Tibial nerve (tissue), 3 donors: ENCODE data around the gene TRERF1.

ENCODE experiments used
- POLR2A ChIP-seq, 2 donors: fragments of 450-650 bp; IDR thresholded peaks; one replicate each; pipeline ENCODE4 v1.6.1; 2017; ENCODE audit warnings: antibody characterized with exemption in 2 of 2, mild to moderate bottlenecking in 2 of 2, moderate library complexity in 2 of 2
- TF ChIP-seq, protein P1 (sequence below), 5 experiments: fragments of 200-600 bp in 3 of 5; fragments of 450-650 bp in 2 of 5; sonication (generic) in 3 of 5; IDR thresholded peaks; one replicate each; pipeline ENCODE4 v1.5.1; 2016 to 2019; ENCODE audit warnings: antibody characterized with exemption in 5 of 5, mild to moderate bottlenecking in 3 of 5, moderate library complexity in 2 of 5

DNA sequence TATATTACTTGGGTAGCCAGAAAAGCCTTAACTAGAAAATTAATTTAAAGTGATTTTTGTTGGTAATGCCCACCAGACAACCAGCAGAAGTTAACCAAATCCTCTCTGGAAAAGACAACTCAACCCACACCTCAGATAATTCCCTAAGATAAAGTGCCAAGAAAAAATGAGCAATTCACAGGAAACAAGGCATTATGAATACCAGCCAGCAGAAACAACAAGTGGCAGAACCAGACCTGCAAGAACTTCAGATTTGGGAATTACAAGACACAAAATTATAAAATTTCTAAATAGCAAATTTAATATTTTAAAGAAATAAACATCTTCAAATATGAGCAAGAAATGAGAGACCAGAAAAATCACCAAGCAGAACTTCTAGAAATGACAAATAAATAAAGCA is 154.1 kb downstream of the TRERF1 start:
- TF ChIP-seq, protein P1, sequence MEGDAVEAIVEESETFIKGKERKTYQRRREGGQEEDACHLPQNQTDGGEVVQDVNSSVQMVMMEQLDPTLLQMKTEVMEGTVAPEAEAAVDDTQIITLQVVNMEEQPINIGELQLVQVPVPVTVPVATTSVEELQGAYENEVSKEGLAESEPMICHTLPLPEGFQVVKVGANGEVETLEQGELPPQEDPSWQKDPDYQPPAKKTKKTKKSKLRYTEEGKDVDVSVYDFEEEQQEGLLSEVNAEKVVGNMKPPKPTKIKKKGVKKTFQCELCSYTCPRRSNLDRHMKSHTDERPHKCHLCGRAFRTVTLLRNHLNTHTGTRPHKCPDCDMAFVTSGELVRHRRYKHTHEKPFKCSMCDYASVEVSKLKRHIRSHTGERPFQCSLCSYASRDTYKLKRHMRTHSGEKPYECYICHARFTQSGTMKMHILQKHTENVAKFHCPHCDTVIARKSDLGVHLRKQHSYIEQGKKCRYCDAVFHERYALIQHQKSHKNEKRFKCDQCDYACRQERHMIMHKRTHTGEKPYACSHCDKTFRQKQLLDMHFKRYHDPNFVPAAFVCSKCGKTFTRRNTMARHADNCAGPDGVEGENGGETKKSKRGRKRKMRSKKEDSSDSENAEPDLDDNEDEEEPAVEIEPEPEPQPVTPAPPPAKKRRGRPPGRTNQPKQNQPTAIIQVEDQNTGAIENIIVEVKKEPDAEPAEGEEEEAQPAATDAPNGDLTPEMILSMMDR (IDR thresholded peaks at IDR 0.05), result no peak
- no peak for TF ChIP-seq POLR2A (IDR thresholded peaks at IDR 0.05)
